HG02970 (cell line): ENCODE measurements around the gene CDYL2.
"Not testable (repeated sequence)": the region's sequence is repeated elsewhere in the genome, so short reads cannot be mapped to it uniquely, and the experiment has no call there.

Experiments
- ATAC-seq: cut with Tn5 transposase; IDR thresholded peaks from one replicate; pipeline ENCODE4 v1.9.1; 2021; ENCODE audit warnings: mild to moderate bottlenecking, moderate library complexity, moderate number of reproducible peaks; ENCODE audit not compliant: unreplicated experiment, low FRiP score

Gene CDYL2

GRCh38 chr16:80804526-80805383 is at the start of gene CDYL2:
TSS of gene CDYL2 (minus strand) at chr16:80804598. CDS start at chr16:80804173, 425 bp downstream.
- peak; percentile 75 for ATAC-seq

- ATAC-seq = no peak
Observed at GRCh38 chr16:80852261-80852872, 48.0 kb upstream of the CDYL2 start.

GRCh38 chr16:80851831-80852230 is 47.4 kb upstream of the CDYL2 start:
- ATAC-seq = no peak

GRCh38 chr16:80850757-80851156 is 46.4 kb upstream of the CDYL2 start:
- no peak for ATAC-seq

GRCh38 chr16:80848862-80849261 is 44.5 kb upstream of the CDYL2 start:
- no peak for ATAC-seq

- ATAC-seq = no peak
Observed at GRCh38 chr16:80846680-80847079, 42.3 kb upstream of the CDYL2 start.

GRCh38 chr16:80846275-80846674 is 41.9 kb upstream of the CDYL2 start:
- no peak for ATAC-seq

GRCh38 chr16:80844395-80844794 is 40.0 kb upstream of the CDYL2 start:
- ATAC-seq = no peak

- no peak for ATAC-seq
Observed at GRCh38 chr16:80841231-80841630, 36.8 kb upstream of the CDYL2 start.

GRCh38 chr16:80837533-80838147 is 33.2 kb upstream of the CDYL2 start:
- no peak for ATAC-seq

- ATAC-seq = no peak
Observed at GRCh38 chr16:80836846-80837245, 32.4 kb upstream of the CDYL2 start.

- ATAC-seq = no peak
Observed at GRCh38 chr16:80836202-80836601, 31.8 kb upstream of the CDYL2 start.

GRCh38 chr16:80831039-80831438 is 26.6 kb upstream of the CDYL2 start:
- no peak for ATAC-seq

GRCh38 chr16:80828495-80828894 is 24.1 kb upstream of the CDYL2 start:
- ATAC-seq = no peak

GRCh38 chr16:80827007-80827406 is 22.6 kb upstream of the CDYL2 start:
- no peak for ATAC-seq

- ATAC-seq = no peak
Observed at GRCh38 chr16:80825365-80825758, 21.0 kb upstream of the CDYL2 start.

GRCh38 chr16:80824623-80825364 is 20.4 kb upstream of the CDYL2 start:
- ATAC-seq = no peak

- ATAC-seq = no peak
Observed at GRCh38 chr16:80819988-80820387, 15.6 kb upstream of the CDYL2 start.

- ATAC-seq = no peak
Observed at GRCh38 chr16:80816356-80816755, 12.0 kb upstream of the CDYL2 start.

GRCh38 chr16:80815278-80815677 is 10.9 kb upstream of the CDYL2 start:
- not testable (repeated sequence) for ATAC-seq

- ATAC-seq = no peak
Observed at GRCh38 chr16:80812593-80812992, 8.2 kb upstream of the CDYL2 start.
